Measurements from ENCODE around the gene CYP8B1.

Gene CYP8B1

GRCh38 chr3:42891042-42891441 is 15.4 kb upstream of the CYP8B1 start (continued):
- TF ChIP-seq PRDM10 (tag by site-specific recombination; IDR thresholded peaks at IDR 0.05), result no peak
- no peak for TF ChIP-seq ZNF785 (tag by site-specific recombination; IDR thresholded peaks at IDR 0.05)
- no peak for TF ChIP-seq ZNF654 (tag by site-specific recombination; IDR thresholded peaks at IDR 0.05; ENCODE audit: low read depth)
- TF ChIP-seq ZNF548 (tag by site-specific recombination; IDR thresholded peaks at IDR 0.05), result no peak
- no peak for TF ChIP-seq ZEB2 (tag by site-specific recombination; IDR thresholded peaks at IDR 0.05)
- no peak for TF ChIP-seq REST (tag by site-specific recombination; IDR thresholded peaks at IDR 0.05)

- no peak overlapping the region for H3K27ac ChIP-seq (ENCODE audit: extremely low read depth, low read depth, low read length)
- H3K4me1 ChIP-seq (ENCODE audit: control insufficient read depth, insufficient read depth, low read length), result no peaks in the 10 kb centered on the region
- no peak overlapping the region for H3K4me3 ChIP-seq (ENCODE audit: low read depth, low read length)
- H3K9me3 ChIP-seq (ENCODE audit: control insufficient read depth, insufficient read depth, low read depth, low read length), result no peaks in the 10 kb centered on the region
- ChIA-PET CTCF (no interaction called here), POLR2A (no interaction called here)
- H3K36me3 ChIP-seq (ENCODE audit: control insufficient read depth in 2 of 2, insufficient read depth in 1 of 2, low read length in 2 of 2), result no peaks in the 10 kb centered on the region
- TF ChIP-seq ZNF324 (tag by site-specific recombination; IDR thresholded peaks at IDR 0.05) (no peak), YY1 (tag by site-specific recombination; IDR thresholded peaks at IDR 0.05) (no peak), ZBTB6 (tag by site-specific recombination; IDR thresholded peaks at IDR 0.05) (no peak), KLF7 (tag by site-specific recombination; IDR thresholded peaks at IDR 0.05; ENCODE audit: borderline replicate concordance) (no peak), ZNF416 (tag by site-specific recombination; IDR thresholded peaks at IDR 0.05) (no peak), ZBTB10 (tag by site-specific recombination; IDR thresholded peaks at IDR 0.05) (no peak), AEBP2 (tag by site-specific recombination; IDR thresholded peaks at IDR 0.05; ENCODE audit: borderline replicate concordance) (no peak), ZNF521 (tag by site-specific recombination; IDR thresholded peaks at IDR 0.05) (no peak), ZNF146 (tag by site-specific recombination; IDR thresholded peaks at IDR 0.05) (no peak), KLF9 (tag by site-specific recombination; IDR thresholded peaks at IDR 0.05; ENCODE audit: low read depth) (no peak), GLI2 (tag by site-specific recombination; IDR thresholded peaks at IDR 0.05; ENCODE audit: borderline replicate concordance, low read depth) (no peak), BCL6B (tag by site-specific recombination; IDR thresholded peaks at IDR 0.05) (no peak), ZFHX2 (tag by site-specific recombination; conservative IDR thresholded peaks at IDR 0.05) (no peak), ZNF600 (tag by site-specific recombination; IDR thresholded peaks at IDR 0.05) (no peak), ZSCAN16 (tag by site-specific recombination; IDR thresholded peaks at IDR 0.05) (no peak), ZNF112 (tag by site-specific recombination; IDR thresholded peaks at IDR 0.05) (no peak), ZNF175 (tag by site-specific recombination; IDR thresholded peaks at IDR 0.05) (no peak), ZBTB21 (tag by site-specific recombination; IDR thresholded peaks at IDR 0.05) (no peak)
Observed at GRCh38 chr3:42887084-42887483, 11.4 kb upstream of the CYP8B1 start.
